ENCODE data around the gene CCDC74A.
"Not testable (repeated sequence)": the region's sequence is repeated elsewhere in the genome, so short reads cannot be mapped to it uniquely, and the experiment has no call there.

CCDC74A gene

DNA sequence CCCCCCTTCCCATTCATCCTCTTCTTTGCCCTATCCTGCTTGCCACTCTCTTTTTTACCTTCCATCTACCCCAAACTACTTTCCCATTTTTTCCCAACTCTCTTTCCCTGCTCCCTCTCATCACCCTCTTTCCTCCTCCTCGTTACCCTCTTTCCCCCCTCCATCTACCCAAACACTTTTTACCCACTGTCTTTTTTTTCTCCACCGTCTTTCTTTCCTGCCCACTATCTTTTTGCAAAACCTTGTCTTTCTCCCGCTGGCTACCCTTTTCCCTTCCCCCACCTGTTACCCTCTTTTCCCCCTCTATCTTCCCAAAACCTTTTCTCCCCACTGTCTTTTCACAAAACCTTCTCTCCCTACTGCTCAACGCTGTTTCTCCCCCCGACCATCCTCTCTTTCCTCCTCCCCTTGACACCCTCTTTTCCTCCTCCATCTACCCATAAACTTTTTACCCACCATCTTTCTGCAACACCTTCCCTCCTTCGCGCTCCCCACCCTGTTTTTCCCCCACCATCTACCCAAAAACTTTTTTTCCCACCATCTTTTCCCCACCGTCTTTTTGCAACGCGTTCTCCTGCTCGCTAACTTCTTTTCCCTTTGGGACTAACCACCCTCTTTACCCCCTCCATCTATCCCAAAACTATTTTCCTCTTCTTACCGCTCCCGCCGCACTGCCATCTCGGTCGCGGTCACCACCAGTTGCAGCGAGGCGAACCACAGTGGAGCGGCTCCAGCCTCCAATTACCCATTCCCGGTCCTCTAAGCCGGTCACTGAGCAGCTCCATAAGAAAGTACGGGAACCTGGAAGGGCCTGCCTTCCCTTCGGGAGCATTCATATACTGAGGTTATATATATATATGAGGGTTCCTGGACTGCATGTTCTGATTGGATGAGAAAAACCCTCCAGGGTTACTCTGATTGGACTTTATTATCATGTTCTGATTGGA is 15.0 kb downstream of the CCDC74A start:
- H3K27ac ChIP-seq, result no peak overlapping the region
- TF ChIP-seq, protein P1, sequence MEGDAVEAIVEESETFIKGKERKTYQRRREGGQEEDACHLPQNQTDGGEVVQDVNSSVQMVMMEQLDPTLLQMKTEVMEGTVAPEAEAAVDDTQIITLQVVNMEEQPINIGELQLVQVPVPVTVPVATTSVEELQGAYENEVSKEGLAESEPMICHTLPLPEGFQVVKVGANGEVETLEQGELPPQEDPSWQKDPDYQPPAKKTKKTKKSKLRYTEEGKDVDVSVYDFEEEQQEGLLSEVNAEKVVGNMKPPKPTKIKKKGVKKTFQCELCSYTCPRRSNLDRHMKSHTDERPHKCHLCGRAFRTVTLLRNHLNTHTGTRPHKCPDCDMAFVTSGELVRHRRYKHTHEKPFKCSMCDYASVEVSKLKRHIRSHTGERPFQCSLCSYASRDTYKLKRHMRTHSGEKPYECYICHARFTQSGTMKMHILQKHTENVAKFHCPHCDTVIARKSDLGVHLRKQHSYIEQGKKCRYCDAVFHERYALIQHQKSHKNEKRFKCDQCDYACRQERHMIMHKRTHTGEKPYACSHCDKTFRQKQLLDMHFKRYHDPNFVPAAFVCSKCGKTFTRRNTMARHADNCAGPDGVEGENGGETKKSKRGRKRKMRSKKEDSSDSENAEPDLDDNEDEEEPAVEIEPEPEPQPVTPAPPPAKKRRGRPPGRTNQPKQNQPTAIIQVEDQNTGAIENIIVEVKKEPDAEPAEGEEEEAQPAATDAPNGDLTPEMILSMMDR (IDR thresholded peaks at IDR 0.05), result no peak
- no peak for TF ChIP-seq ZFX (IDR thresholded peaks at IDR 0.05; ENCODE audit: borderline replicate concordance)

- TF ChIP-seq, protein P1 (IDR thresholded peaks at IDR 0.05), result no peak
- TF ChIP-seq ZFX (IDR thresholded peaks at IDR 0.05; ENCODE audit: borderline replicate concordance), result no peak
Measured at GRCh38 chr2:131543385-131543891, 15.8 kb downstream of the CCDC74A start.

DNA sequence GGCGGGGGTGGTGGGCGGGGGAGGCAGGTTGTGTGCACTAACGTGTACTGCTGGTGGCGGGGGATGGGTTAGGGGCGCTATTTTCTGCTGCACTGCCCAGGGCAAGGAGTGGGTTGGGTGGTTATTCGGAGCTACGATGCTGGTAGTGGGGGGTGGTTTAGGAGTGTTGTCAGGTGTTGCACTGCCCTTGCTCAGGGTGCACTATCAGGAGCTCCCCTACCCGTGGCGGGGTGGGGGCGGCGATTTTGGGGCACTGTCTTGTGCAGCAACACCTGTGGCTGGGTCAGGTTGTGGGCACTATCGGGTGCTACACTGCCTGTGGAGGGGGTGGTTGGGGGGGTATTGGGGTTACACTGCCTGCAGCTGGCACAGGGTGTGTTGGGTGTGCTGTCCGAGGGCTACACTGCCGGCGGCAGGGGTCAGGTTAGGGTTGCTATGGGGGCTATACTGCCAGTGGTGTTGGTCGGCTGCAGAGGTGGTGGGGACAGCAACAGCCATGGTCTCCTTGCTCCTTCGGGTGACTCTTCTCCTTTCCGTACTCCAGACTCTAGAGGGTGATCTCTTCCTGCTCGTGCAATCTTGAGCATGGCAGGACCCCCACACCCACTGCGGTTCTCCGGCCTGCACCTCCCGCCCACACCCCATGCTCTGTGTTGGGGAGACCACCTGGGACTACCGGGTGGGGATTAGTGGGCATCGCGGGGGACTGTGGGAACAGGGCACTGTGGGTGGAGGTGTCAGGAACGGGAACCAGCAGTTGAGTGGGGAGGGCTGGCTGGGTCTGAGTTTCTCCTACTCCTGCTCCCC is 16.5 kb downstream of the CCDC74A start:
- not testable (repeated sequence) for H3K27ac ChIP-seq

More at GRCh38 chr2:131543385-131543891, 15.8 kb downstream of the CCDC74A start:
- no peak overlapping the region for H3K27ac ChIP-seq

GRCh38 chr2:131544813-131545165 is 17.1 kb downstream of the CCDC74A start:
- not testable (repeated sequence) for H3K27ac ChIP-seq

DNA sequence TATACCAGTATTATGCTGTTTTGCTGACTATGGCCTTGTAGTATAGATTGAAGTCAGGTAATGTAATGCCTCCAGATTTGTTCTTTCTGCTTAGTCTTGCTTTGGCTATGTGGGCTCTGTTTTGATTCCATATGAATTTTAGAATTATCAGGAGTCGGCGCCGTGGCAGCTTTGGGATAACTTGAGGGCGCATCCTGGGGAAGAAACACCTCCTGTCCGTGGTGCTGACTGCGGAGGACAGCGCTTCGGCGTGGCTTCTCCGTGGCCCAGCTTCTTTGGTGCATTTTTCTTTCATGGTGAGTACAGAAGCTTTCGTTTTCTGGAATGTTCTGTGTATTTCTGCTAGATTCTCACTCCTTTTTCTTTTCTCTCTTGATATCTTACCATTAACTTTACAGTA is 25.2 kb downstream of the CCDC74A start:
- TF ChIP-seq, protein P1 (IDR thresholded peaks at IDR 0.05), result no peak
- no peak for TF ChIP-seq ZFX (IDR thresholded peaks at IDR 0.05; ENCODE audit: borderline replicate concordance)
- H3K27ac ChIP-seq, result no peak overlapping the region

GRCh38 chr2:131556998-131557397 is 29.3 kb downstream of the CCDC74A start:
- no peak overlapping the region for H3K27ac ChIP-seq
- TF ChIP-seq ZFX (IDR thresholded peaks at IDR 0.05; ENCODE audit: borderline replicate concordance), result no peak
- TF ChIP-seq, protein P1 (IDR thresholded peaks at IDR 0.05), result no peak

DNA sequence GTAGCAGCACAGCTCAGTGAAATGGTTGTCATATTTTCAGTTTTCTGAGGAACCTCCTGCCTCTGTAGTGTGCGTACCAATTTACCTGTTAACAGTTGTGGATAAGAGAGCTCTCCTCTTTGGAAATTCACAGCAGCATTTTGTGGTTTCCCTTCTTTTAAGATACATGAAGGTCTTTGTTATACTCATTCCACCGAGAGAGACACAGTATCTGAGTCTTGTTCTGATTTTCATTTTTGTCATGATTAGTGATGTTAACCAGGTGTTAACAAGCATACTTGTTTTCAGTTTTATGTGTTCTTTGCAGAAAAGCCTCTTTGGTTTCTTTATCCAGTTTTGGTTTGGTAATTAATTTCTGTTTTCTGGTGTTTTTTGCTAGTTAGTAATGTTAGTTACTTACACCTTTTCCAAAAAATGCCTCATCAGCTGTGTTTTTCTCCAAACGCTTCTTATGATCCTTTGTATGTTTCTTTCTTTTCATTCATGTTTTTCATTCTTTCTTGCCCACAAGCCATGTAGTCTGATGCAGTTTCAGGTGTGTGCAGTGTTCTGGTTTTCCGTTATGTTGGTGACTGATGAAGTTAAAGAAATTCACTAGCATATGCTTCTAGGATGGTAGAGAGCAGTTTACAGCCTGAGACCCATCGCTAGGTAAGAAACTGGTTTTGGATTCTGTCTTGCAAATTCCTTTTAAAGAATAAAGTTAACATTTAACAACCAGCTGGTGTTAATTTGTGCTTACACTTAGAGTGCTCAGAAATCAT is 30.1 kb downstream of the CCDC74A start:
- no peak overlapping the region for H3K27ac ChIP-seq
- TF ChIP-seq, protein P1 (IDR thresholded peaks at IDR 0.05), result no peak
- no peak for TF ChIP-seq ZFX (IDR thresholded peaks at IDR 0.05; ENCODE audit: borderline replicate concordance)
